Thyroid gland (tissue), 4 donors: ENCODE results near the gene OVCA2.

Source experiments
- POLR2A ChIP-seq, 2 donors: fragments of 450-650 bp; IDR thresholded peaks; one replicate each; pipeline ENCODE4 v1.6.1; 2017; ENCODE audit warnings: antibody characterized with exemption in 2 of 2, mild to moderate bottlenecking in 2 of 2, moderate library complexity in 1 of 2
- TF ChIP-seq, protein P1 (sequence below), 6 experiments: fragments of 200-600 bp in 3 of 6; fragments of 450-650 bp in 3 of 6; sonication (generic) in 3 of 6; IDR thresholded peaks; one replicate each; pipeline ENCODE4 v1.5.1; 2016 to 2019; ENCODE audit warnings: antibody characterized with exemption in 6 of 6, mild to moderate bottlenecking in 2 of 6, inconsistent platforms in 1 of 6, moderate library complexity in 1 of 6

DNA sequence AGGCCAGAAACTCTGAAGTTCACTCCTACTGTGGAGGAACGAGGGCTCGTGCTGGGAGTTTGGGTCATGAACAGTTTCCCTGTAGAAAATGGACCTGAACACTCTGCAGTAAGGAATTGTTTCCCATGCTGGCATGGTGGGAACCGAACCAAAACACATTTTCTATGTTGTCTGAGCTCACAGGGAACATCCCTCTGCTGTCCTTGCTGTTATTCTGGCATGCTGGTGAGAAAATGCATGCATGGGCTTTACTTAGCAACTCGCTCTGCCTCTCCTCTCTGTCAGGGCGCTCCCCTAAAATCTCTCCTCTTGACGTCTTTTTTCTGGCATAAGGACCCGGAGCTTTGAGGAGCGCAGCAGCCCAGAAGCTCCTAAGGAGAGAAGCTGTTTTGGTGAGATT, 22.1 kb upstream of the OVCA2 start:
- TF ChIP-seq POLR2A (IDR thresholded peaks at IDR 0.05) = no peak
- TF ChIP-seq, protein P1, sequence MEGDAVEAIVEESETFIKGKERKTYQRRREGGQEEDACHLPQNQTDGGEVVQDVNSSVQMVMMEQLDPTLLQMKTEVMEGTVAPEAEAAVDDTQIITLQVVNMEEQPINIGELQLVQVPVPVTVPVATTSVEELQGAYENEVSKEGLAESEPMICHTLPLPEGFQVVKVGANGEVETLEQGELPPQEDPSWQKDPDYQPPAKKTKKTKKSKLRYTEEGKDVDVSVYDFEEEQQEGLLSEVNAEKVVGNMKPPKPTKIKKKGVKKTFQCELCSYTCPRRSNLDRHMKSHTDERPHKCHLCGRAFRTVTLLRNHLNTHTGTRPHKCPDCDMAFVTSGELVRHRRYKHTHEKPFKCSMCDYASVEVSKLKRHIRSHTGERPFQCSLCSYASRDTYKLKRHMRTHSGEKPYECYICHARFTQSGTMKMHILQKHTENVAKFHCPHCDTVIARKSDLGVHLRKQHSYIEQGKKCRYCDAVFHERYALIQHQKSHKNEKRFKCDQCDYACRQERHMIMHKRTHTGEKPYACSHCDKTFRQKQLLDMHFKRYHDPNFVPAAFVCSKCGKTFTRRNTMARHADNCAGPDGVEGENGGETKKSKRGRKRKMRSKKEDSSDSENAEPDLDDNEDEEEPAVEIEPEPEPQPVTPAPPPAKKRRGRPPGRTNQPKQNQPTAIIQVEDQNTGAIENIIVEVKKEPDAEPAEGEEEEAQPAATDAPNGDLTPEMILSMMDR (IDR thresholded peaks at IDR 0.05) = no peak
